Neuronal stem cell (in vitro differentiated cells): Measurements from ENCODE around the gene ACOXL.

Experiments used
- DNase-seq: peaks from one replicate; pipeline ENCODE4 v3.0.0-alpha.2; 2013; ENCODE audit warnings: low spot score
- H2AFZ ChIP-seq: one replicate; pipeline ENCODE4 v1.6.1; 2013; ENCODE audit warnings: mild to moderate bottlenecking, low read length, inconsistent platforms
- H2AK5ac ChIP-seq: 2 replicates; pipeline ENCODE4 v1.6.1; 2013; ENCODE audit warnings: low read depth, mild to moderate bottlenecking, inconsistent platforms, low read length, moderate library complexity, mixed read lengths
- H2BK120ac ChIP-seq: 2 replicates; pipeline ENCODE4 v1.6.1; 2013; ENCODE audit warnings: low read depth, mild to moderate bottlenecking, inconsistent platforms, low read length, moderate library complexity, mixed read lengths
- H2BK12ac ChIP-seq: one replicate; pipeline ENCODE4 v1.6.1; 2013; ENCODE audit warnings: low read length, inconsistent platforms
- H2BK15ac ChIP-seq: 2 replicates; pipeline ENCODE4 v1.6.1; 2013; ENCODE audit warnings: mild to moderate bottlenecking, low read length, inconsistent platforms, mixed read lengths
- H2BK5ac ChIP-seq: one replicate; pipeline ENCODE4 v1.6.1; 2013; ENCODE audit warnings: inconsistent platforms, mild to moderate bottlenecking, low read length, moderate library complexity
- H3K14ac ChIP-seq: one replicate; pipeline ENCODE4 v1.6.1; 2013; ENCODE audit warnings: low read length, inconsistent platforms
- H3K18ac ChIP-seq: 2 replicates; pipeline ENCODE4 v1.6.1; 2013; ENCODE audit warnings: low read length, inconsistent platforms
- H3K23ac ChIP-seq: 2 replicates; pipeline ENCODE4 v1.6.1; 2013; ENCODE audit warnings: low read depth, mild to moderate bottlenecking, mixed read lengths, low read length, inconsistent platforms; ENCODE audit not compliant: poor library complexity
- H3K27ac ChIP-seq: replicated peaks from 3 replicates; pipeline ENCODE4 v1.5.1; 2013; ENCODE audit warnings: low read length, inconsistent platforms
- H3K27me3 ChIP-seq, 3 experiments: 2 replicates each; pipeline ENCODE4 v1.6.1; 2013; ENCODE audit warnings: low read length in 3 of 3, mild to moderate bottlenecking in 2 of 3, inconsistent platforms in 1 of 3, low read depth in 1 of 3, mixed read lengths in 1 of 3, moderate library complexity in 1 of 3; ENCODE audit not compliant: control insufficient read depth in 3 of 3, insufficient read depth in 3 of 3
- H3K36me3 ChIP-seq, 2 donors: replicated peaks in 1 of 2; 2 replicates each; pipeline ENCODE4 v1.6.1; 2013; ENCODE audit warnings: low read length in 2 of 2; ENCODE audit not compliant: control insufficient read depth in 2 of 2, insufficient read depth in 2 of 2
- H3K4ac ChIP-seq: 2 replicates; pipeline ENCODE4 v1.6.1; 2013; ENCODE audit warnings: inconsistent platforms, mild to moderate bottlenecking, low read length, moderate library complexity
- H3K4me1 ChIP-seq, 2 donors: 1 replicate in 1 of 2; 2 replicates in 1 of 2; pipeline ENCODE4 v1.6.1; 2013; ENCODE audit warnings: low read length in 2 of 2, low read depth in 1 of 2; ENCODE audit not compliant: control insufficient read depth in 2 of 2, insufficient read depth in 1 of 2
- H3K4me2 ChIP-seq: one replicate; pipeline ENCODE4 v1.6.1; 2013; ENCODE audit warnings: mild to moderate bottlenecking, low read length, inconsistent platforms; ENCODE audit not compliant: insufficient read depth, poor library complexity, severe bottlenecking
- H3K4me3 ChIP-seq, 2 donors: 2 replicates each; pipeline ENCODE4 v1.5.1; 2013; ENCODE audit warnings: low read length in 2 of 2, mild to moderate bottlenecking in 2 of 2, inconsistent platforms in 1 of 2, moderate library complexity in 1 of 2
- H3K79me1 ChIP-seq: one replicate; pipeline ENCODE4 v1.6.1; 2013; ENCODE audit warnings: low read depth, mild to moderate bottlenecking, inconsistent platforms, low read length, moderate library complexity
- H3K9ac ChIP-seq: one replicate; pipeline ENCODE4 v1.6.1; 2013; ENCODE audit warnings: mild to moderate bottlenecking, low read depth, low read length, inconsistent platforms; ENCODE audit not compliant: poor library complexity
- H3K9me3 ChIP-seq, 2 donors: replicated peaks in 1 of 2; 2 replicates each; pipeline versions ENCODE3 to v1.6.1; 2013; ENCODE audit warnings: low read length in 2 of 2, mild to moderate bottlenecking in 2 of 2, inconsistent platforms in 1 of 2, low read depth in 1 of 2, mixed read lengths in 1 of 2, moderate library complexity in 1 of 2; ENCODE audit not compliant: control insufficient read depth in 2 of 2, insufficient read depth in 1 of 2
- H4K8ac ChIP-seq: one replicate; pipeline ENCODE4 v1.6.1; 2013; ENCODE audit warnings: low read depth, mild to moderate bottlenecking, inconsistent platforms, low read length, moderate library complexity
- H4K91ac ChIP-seq: one replicate; pipeline ENCODE4 v1.6.1; 2013; ENCODE audit warnings: low read length, low read depth, mild to moderate bottlenecking, inconsistent platforms; ENCODE audit not compliant: poor library complexity
- WGBS, 2 donors: extraction: QIAGEN DNeasy Blood & Tissue Kit; methylation state at CpG; one replicate each; pipeline ENCODE4 v1.1.7; 2013; ENCODE audit warnings: missing lambda C conversion rate in 2 of 2, mixed read lengths in 1 of 2; ENCODE audit not compliant: insufficient read length in 2 of 2, insufficient replicate concordance in 1 of 2; ENCODE audit errors: extremely low coverage in 2 of 2; 5-methylcytosine and 5-hydroxymethylcytosine counted together

The ACOXL gene

DNA sequence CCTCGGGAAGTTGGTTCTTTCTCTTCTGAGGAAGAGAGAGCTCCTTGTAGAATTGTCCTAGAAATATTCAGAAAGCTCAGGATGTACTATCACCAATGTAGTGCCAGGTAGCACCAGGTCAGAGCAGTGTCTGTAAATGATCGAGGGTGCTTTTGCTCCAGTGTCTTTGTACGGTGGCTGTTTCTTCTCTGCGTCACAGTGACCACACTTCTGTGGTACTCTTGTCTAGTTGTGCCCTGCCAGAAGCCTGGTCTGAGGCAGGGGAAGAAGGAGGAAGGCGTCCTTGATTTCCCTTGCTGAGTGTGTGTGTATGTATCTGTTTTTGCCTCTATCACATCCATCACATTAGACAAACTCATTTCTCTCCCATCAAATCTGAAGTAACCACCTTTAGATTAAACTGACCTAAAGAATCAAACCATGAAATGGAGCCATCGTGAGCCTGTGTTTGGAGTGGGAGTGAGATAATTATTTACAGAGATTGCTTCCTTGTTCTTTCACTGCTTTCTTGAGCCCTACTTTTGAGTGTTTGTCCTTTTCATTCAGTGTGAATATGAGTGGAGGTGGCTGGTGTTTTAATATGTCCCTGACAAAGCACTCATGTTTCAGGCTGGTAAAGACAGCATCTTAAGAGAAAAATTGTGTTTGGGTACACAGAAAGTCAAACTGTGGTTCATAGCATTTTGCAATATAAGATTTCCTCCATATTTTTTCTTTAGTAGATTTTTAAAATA lies 97.2 kb downstream of the ACOXL start:
- no peak overlapping the region for H3K14ac ChIP-seq
- no peak overlapping the region for H4K91ac ChIP-seq
- no peak overlapping the region for H2AK5ac ChIP-seq
- no peak overlapping the region for H3K4me3 ChIP-seq
- no peak overlapping the region for H3K18ac ChIP-seq
- no CpG with 5 or more reads among the region's 6 CpGs for WGBS, 2 donors
- no peaks in the 10 kb centered on the region for H3K79me1 ChIP-seq
- H2BK15ac ChIP-seq, result no peak overlapping the region
- H3K27me3 ChIP-seq, result peaks cover 0 to 6% (median 0%) of the 10 kb centered on the region in 3 experiments
- no peak overlapping the region for H3K4me2 ChIP-seq
- no peak overlapping the region for H2BK5ac ChIP-seq
- no peak overlapping the region for H2BK12ac ChIP-seq
- H4K8ac ChIP-seq, result no peak overlapping the region
- H3K4ac ChIP-seq, result no peak overlapping the region
- peaks cover 5 to 8% of the 10 kb centered on the region in 2 donors for H3K4me1 ChIP-seq
- H3K9ac ChIP-seq, result no peak overlapping the region
- no peak overlapping the region for H3K23ac ChIP-seq
- H2AFZ ChIP-seq, result no peak overlapping the region
- no peaks in the 10 kb centered on the region for H3K9me3 ChIP-seq
- no peaks in the 10 kb centered on the region for H3K36me3 ChIP-seq
- DNase-seq, result no peak
- no peak overlapping the region for H2BK120ac ChIP-seq
- H3K27ac ChIP-seq, result no peak overlapping the region

DNA sequence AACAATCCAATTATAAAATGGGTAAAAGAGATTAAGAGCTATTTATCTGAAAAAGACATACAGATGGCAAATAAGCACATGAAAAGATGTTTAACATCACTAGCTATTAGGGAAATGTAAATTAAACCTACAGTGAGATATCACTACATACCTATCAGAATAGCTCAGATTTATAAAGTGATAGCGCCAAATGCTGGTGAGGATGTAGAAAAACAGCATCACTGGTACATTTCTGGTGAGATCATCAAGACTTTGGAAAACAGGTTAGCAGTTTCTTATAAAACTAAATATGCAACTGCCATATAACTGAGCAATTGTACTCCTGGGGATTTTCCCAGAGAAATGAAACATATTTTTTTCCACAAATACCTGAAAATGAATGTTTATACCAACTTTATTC lies 100.4 kb downstream of the ACOXL start:
- no peak overlapping the region for H4K91ac ChIP-seq
- no CpG with 5 or more reads among the region's 1 CpG for WGBS, 2 donors
- H3K4ac ChIP-seq, result no peak overlapping the region
- no peaks in the 10 kb centered on the region for H3K36me3 ChIP-seq
- no peak overlapping the region for H2AK5ac ChIP-seq
- H3K4me1 ChIP-seq, result peaks cover 19 to 25% of the 10 kb centered on the region in 2 donors
- no peak overlapping the region for H2BK120ac ChIP-seq
- no peak overlapping the region for H3K27ac ChIP-seq
- peaks cover 0 to 3% (median 0%) of the 10 kb centered on the region in 3 experiments for H3K27me3 ChIP-seq
- no peak overlapping the region for H2AFZ ChIP-seq
- H2BK5ac ChIP-seq, result no peak overlapping the region
- H3K79me1 ChIP-seq, result no peaks in the 10 kb centered on the region
- no peak overlapping the region for H2BK15ac ChIP-seq
- H3K9ac ChIP-seq, result no peak overlapping the region
- DNase-seq, result no peak
- H3K9me3 ChIP-seq, result no peaks in the 10 kb centered on the region
- no peak overlapping the region for H3K4me2 ChIP-seq
- no peak overlapping the region for H2BK12ac ChIP-seq
- H4K8ac ChIP-seq, result no peak overlapping the region
- no peak overlapping the region for H3K4me3 ChIP-seq
- no peak overlapping the region for H3K23ac ChIP-seq
- no peak overlapping the region for H3K18ac ChIP-seq
- no peak overlapping the region for H3K14ac ChIP-seq

DNA sequence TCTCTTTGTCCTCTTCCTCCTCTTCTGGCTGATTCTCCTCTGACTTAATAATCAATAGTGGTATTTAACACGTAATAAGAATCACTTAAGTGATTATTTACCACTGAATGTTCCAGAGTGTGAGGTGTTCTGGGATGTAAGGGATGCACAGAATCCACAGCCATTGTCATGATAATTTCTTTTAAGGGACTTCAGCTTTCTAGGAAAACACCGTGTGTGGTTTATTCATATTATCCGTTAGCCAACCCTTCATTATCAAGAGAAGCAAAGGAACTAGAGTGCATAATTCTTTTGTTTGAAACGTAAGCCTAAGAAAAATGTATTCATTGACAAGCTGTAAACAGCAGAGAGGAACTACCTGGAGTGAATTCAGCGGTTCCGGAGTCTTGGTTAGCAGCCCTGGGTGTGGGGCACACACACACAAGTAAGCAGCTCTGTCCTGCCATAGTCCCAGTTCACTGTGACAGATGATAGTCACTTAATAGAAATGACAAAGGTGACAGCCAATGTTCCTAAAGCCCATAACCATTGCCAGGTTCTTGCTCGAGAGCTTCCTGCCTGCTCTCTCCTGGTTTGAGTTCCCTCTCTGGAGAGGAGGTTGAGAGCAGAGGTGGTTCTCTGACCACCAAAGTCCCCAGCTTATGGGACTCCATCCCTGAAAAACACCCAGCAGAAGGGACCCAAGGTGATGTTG lies 101.9 kb downstream of the ACOXL start:
- H2AK5ac ChIP-seq, result no peak overlapping the region
- no peak for DNase-seq
- H3K27me3 ChIP-seq, result peaks cover 0 to under 1% (median 0%) of the 10 kb centered on the region in 3 experiments
- H3K9ac ChIP-seq, result no peak overlapping the region
- H2BK12ac ChIP-seq, result no peak overlapping the region
- no peak overlapping the region for H3K4me2 ChIP-seq
- H2AFZ ChIP-seq, result no peak overlapping the region
- peaks cover 29 to 38% of the 10 kb centered on the region in 2 donors for H3K4me1 ChIP-seq
- H3K4me3 ChIP-seq, result no peak overlapping the region
- no peak overlapping the region for H2BK120ac ChIP-seq
- no peak overlapping the region for H3K27ac ChIP-seq
- H3K36me3 ChIP-seq, result no peaks in the 10 kb centered on the region
- H2BK5ac ChIP-seq, result no peak overlapping the region
- H2BK15ac ChIP-seq, result no peak overlapping the region
- H4K8ac ChIP-seq, result no peak overlapping the region
- no peaks in the 10 kb centered on the region for H3K79me1 ChIP-seq
- H3K23ac ChIP-seq, result no peak overlapping the region
- no peak overlapping the region for H3K4ac ChIP-seq
- no peak overlapping the region for H3K18ac ChIP-seq
- no CpG with 5 or more reads among the region's 7 CpGs for WGBS, 2 donors
- no peaks in the 10 kb centered on the region for H3K9me3 ChIP-seq
- H3K14ac ChIP-seq, result no peak overlapping the region
- H4K91ac ChIP-seq, result no peak overlapping the region

DNA sequence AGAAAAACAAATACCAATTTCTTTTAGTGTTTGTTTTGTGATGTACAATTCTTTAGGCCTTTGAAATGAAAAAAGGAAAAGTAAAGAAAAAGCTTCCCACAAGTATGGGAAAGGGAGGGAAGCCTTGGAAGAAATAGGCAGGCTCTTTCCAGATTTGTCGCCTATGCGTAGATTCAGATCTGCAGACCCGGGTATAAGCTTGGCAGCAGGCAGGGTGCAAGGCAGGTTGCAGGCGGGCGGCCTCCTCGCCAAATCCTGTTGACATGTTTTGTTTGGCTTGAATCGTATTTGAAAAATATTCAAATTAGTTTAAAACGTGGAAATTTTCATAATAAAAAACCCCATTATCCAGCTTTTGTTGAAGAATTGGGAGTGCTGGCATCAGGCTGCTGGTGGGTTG lies 104.3 kb downstream of the ACOXL start:
- H3K27me3 ChIP-seq, result no peaks in the 10 kb centered on the region
- no peak overlapping the region for H2BK15ac ChIP-seq
- H3K23ac ChIP-seq, result no peak overlapping the region
- no peak overlapping the region for H2BK120ac ChIP-seq
- WGBS, 2 donors, result no CpG with 5 or more reads among the region's 8 CpGs
- H3K9ac ChIP-seq, result no peak overlapping the region
- no peak for DNase-seq
- H2BK12ac ChIP-seq, result no peak overlapping the region
- H3K4ac ChIP-seq, result no peak overlapping the region
- no peak overlapping the region for H4K91ac ChIP-seq
- peak overlapping the region; percentile 80 for H2AK5ac ChIP-seq
- H2BK5ac ChIP-seq, result no peak overlapping the region
- no peaks in the 10 kb centered on the region for H3K9me3 ChIP-seq
- no peak overlapping the region for H2AFZ ChIP-seq
- no peak overlapping the region for H3K4me3 ChIP-seq
- H3K18ac ChIP-seq, result no peak overlapping the region
- no peak overlapping the region for H3K27ac ChIP-seq
- no peak overlapping the region for H4K8ac ChIP-seq
- no peak overlapping the region for H3K4me2 ChIP-seq
- H3K14ac ChIP-seq, result no peak overlapping the region
- H3K4me1 ChIP-seq, result peaks cover 31 to 41% of the 10 kb centered on the region in 2 donors
- H3K36me3 ChIP-seq, result no peaks in the 10 kb centered on the region
- H3K79me1 ChIP-seq, result no peaks in the 10 kb centered on the region
